HG03064 (cell line): Measurements from ENCODE around the gene CMKLR1.

Experiments used
- ATAC-seq: cut with Tn5 transposase; IDR thresholded peaks from one replicate; pipeline ENCODE4 v1.9.1; 2021; ENCODE audit warnings: low read depth; ENCODE audit not compliant: unreplicated experiment

CMKLR1 gene

GRCh38 chr12:108363565-108363964, 24.5 kb upstream of the CMKLR1 start:
- no peak for ATAC-seq

GRCh38 chr12:108363165-108363564, 24.1 kb upstream of the CMKLR1 start:
- ATAC-seq = no peak

DNA sequence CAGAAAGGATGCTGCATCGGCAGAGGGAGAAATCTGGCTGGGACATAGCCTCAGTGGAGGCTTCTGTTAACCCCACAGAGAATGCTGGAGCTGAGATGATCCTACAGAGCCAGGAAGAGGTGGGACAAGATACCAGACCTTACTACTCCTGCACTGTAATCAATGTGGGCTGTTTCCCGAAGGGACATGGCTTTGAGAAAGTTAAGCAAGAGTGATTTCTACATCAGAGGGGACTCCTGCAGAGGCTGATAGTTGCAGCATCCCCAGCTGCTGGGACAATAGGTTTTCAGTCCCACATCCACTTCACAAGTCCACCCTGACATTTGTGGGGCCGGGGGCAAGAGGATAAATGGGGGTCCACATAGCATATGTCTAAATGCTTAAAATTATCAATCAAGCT, 22.5 kb upstream of the CMKLR1 start:
- ATAC-seq = no peak

DNA sequence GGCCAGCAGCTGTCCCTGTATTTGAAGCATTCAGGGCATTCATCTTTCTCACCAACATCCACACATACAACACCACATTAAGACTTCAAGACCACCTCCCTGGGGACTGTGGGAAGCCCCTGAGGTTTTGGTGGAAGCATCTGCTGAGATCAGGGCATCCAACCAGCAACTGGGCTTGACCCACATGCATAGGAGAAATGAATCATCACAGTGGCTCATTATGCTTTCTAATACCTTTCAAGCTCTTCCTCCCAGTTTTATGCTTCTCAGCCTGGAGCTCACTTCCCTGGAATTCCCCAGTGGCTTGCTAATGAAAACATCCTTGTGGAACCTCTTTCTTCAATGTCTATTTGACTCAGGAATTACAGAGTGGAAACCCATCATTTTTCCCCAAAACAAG, 21.4 kb upstream of the CMKLR1 start:
- peak; percentile 81 for ATAC-seq

DNA sequence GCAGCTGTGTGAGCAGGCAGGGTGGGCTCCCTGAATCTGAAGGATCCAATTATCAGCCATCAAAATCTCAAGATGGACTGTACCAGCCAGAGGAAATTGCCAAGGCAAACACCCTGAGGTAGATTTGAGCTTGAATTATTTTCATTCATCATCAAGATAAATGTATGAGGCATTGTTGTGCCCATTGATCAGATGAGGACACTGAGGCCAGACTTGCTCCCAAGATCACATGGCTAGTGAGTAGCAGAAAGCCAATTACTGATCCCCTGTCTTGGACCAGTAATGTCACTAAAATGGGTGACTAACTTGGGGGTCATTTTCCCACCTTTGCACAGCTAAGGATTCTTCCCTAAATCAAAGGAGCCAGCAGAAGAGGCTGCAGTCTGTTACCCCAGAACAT, 20.9 kb upstream of the CMKLR1 start:
- no peak for ATAC-seq

DNA sequence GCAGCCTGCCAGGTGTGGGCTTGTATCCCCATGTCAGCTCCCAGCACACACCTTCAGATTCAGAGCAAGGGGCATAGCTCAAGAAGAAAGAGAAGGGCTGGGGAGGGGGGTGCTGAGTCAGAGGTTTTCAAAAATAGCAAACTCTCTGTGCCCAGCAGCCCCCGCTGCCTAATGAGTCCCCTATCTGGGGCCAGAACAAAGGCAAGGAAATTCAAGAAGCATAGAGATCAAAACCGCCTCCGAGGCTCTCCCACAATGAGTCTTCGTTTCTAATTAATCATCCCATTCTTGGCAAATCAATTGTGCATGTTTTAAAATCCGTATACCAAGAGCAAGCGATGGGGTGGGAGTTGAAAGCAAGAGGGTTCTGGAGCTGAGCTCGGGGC, 19.5 kb upstream of the CMKLR1 start:
- no peak for ATAC-seq

DNA sequence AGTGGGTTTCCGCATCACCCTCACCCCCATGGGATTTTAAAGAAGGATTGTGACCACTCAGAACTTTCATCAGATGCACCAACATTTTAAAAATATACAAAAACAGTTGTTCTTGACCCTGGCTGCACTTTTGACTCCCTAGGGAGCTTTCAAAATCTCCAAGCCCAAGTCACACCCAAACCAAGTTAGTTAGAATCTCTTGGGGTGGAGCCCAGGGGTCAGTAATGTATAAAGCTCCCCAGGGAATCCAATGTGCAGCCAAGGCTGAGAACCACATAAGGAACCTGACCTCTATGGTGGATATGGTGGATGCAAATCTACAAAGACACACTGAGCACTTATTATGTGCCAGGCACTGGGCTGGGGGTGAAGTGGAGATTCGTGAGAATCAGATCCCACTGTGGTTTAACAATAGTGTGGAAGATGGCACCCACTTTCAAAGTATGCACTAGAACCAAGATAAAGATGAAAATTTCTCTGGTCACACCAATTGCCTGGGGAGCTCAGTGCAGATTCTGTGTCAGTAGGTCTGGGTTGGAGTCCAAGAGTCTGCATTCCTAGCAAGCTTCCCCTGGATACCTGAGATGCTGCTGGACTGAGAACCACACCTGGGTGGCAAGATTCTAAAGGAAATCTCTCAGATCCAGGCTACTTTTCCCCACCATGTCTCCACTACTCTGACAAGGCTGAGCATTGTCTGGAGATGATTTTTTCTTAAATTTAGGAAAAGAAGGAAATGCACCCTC, 18.9 kb upstream of the CMKLR1 start:
- no peak for ATAC-seq

DNA sequence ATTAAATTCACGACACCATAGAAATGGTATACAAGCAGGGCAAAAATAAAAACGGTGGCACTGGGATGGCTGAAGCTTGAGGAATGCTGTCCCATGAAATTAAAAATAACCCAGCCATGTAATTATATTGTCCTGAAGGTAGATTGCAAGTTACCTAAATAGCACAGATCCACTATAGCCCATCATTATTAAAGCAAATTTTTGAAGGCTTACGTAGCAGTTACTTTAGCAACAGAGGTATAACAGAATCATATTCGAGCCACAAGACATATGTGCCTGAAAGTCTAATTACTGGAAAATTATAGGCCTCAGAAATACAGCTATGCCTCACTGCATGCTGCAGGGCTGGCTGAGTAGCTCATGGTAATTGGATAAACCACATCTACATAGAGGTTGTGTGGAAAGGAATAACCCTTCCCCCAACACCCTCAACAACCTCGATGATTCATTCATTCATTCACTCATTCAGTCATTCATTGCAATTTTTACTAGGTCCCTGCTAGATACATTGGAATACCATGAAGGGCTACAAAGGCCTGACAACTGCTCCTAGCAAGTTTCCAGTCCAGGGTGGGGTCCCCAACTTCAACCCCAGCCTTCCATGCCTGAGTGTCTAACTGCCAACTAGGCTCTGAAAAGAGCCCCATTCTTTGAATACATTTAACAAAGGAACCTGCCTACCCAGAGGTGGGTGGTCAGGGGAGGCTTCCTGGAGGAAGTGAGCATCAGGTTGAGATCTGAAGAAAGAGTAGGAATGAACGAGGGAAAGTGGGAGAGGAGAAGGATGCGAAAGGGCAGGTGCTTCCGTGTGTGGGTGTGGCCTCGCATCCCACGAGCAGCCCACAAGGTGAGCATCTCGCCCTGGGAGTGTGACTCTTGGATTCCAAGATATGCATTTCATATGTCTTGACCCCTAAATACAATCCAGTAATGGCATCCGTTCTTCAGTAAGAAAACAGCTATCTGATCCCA, 18.0 kb upstream of the CMKLR1 start:
- no peak for ATAC-seq

GRCh38 chr12:108355069-108355468, 16.0 kb upstream of the CMKLR1 start:
- ATAC-seq = no peak

DNA sequence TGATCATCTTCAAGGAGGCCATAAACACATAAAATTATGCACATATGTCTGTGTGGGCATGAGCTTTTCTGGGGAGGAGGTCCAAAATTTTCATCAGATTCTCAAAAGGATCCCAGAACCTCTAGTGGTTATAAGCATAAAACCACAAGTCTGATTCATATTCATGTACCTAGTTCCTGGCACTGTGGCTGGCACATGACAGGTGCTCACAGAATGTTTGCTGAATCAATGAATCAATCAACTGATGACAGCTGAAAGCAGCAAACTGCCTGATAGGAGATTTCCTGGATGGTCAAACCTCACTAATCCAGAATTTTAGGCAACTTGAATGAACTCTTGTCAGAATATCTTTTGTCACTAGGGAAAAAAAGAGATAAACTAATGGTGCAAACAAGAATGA, 13.5 kb upstream of the CMKLR1 start:
- no peak for ATAC-seq

DNA sequence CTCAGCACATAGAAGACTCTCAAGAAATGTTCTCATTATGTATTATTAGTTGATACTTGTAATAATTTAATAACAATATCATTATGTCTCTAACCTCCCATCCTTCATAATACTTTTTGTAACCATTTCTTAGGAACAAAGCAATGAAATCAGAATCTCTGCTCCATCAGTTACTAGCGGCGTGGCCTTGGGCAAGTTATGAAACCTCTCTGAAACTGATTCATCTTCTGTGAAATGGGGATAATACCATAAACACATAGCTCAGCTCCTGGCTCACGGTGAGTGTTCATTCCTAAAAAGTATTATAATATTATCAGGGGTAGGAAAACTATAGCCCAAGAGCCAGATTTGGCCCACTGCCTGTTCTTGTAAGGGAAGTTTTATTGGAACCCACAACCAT, 11.4 kb upstream of the CMKLR1 start:
- ATAC-seq = no peak

- ATAC-seq = no peak
Measured at GRCh38 chr12:108349278-108349688, 10.2 kb upstream of the CMKLR1 start.

- no peak for ATAC-seq
Measured at GRCh38 chr12:108348842-108349241, 9.7 kb upstream of the CMKLR1 start.

GRCh38 chr12:108346727-108347710, 7.9 kb upstream of the CMKLR1 start:
- ATAC-seq = no peak

GRCh38 chr12:108345716-108346633, 6.9 kb upstream of the CMKLR1 start:
- no peak for ATAC-seq

GRCh38 chr12:108342985-108343384, 3.9 kb upstream of the CMKLR1 start:
- no peak for ATAC-seq

GRCh38 chr12:108341854-108342847, 3.0 kb upstream of the CMKLR1 start:
- no peak for ATAC-seq

DNA sequence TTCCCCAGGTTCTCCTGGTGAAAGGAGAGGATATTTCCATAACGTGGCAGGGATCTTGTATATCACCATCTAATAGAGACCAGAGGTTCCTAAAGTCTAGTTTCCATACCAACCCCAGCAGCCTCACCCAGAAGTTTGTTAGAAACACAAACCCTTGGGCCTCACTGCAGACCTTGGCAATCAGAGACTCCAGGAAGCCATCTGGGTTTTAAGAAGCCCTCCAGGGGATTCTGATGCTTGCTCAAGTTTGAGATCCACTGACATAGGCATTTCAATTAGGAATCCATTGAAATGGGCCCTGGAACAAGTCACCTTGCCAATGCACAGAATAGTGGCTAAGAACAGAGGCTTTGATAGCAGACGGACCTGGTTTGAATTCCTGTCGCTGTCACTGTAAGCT, 2.2 kb upstream of the CMKLR1 start:
- ATAC-seq = no peak
